Mesendoderm (in vitro differentiated cells): ENCODE results near the gene ADAMTSL2.
A peak's percentile ranks its signal among the peaks of the same experiment; 100 is the strongest.

Source experiments
- DNase-seq: peaks from one replicate; pipeline ENCODE4 v3.0.0; 2013
- H2AK5ac ChIP-seq: 2 replicates; pipeline ENCODE4 v1.6.1; 2013; ENCODE audit warnings: low read length, inconsistent platforms
- H2BK120ac ChIP-seq: 2 replicates; pipeline ENCODE4 v1.6.1; 2013; ENCODE audit warnings: low read depth, mild to moderate bottlenecking, low read length, moderate library complexity, mixed read lengths
- H2BK15ac ChIP-seq: replicated peaks from 2 replicates; pipeline ENCODE4 v1.6.1; 2013; ENCODE audit warnings: low read depth, mild to moderate bottlenecking, moderate library complexity
- H2BK5ac ChIP-seq: 2 replicates; pipeline ENCODE4 v1.6.1; 2013; ENCODE audit warnings: low read length, inconsistent platforms
- H3K18ac ChIP-seq: 2 replicates; pipeline ENCODE4 v1.6.1; 2013; ENCODE audit warnings: mild to moderate bottlenecking, low read length, mixed read lengths
- H3K23ac ChIP-seq: one replicate; pipeline ENCODE4 v1.6.1; 2013; ENCODE audit warnings: low read length
- H3K27ac ChIP-seq: 2 replicates; pipeline ENCODE4 v1.5.1; 2013; ENCODE audit warnings: low read depth, mild to moderate bottlenecking, inconsistent platforms, low read length, moderate library complexity
- H3K27me3 ChIP-seq: 2 replicates; pipeline ENCODE4 v1.6.1; 2013; ENCODE audit warnings: low read length, control low read depth, mild to moderate bottlenecking, inconsistent platforms; ENCODE audit not compliant: insufficient read depth, poor library complexity
- H3K36me3 ChIP-seq: 2 replicates; pipeline ENCODE4 v1.6.1; 2013; ENCODE audit warnings: low read length, inconsistent platforms; ENCODE audit not compliant: control insufficient read depth, insufficient read depth
- H3K4ac ChIP-seq: one replicate; pipeline ENCODE4 v1.6.1; 2013; ENCODE audit warnings: low read depth, mild to moderate bottlenecking, low read length, moderate library complexity
- H3K4me1 ChIP-seq: 2 replicates; pipeline ENCODE4 v1.6.1; 2013; ENCODE audit warnings: low read depth, low read length, inconsistent platforms; ENCODE audit not compliant: control insufficient read depth
- H3K4me2 ChIP-seq: 2 replicates; pipeline ENCODE4 v1.6.1; 2013; ENCODE audit warnings: low read length
- H3K4me3 ChIP-seq: 2 replicates; pipeline ENCODE4 v1.5.1; 2013; ENCODE audit warnings: mild to moderate bottlenecking, low read length
- H3K56ac ChIP-seq: one replicate; pipeline ENCODE4 v1.6.1; 2013; ENCODE audit warnings: low read length
- H3K79me1 ChIP-seq: 2 replicates; pipeline ENCODE4 v1.6.1; 2013; ENCODE audit warnings: low read length, inconsistent platforms
- H3K79me2 ChIP-seq: 2 replicates; pipeline ENCODE4 v1.6.1; 2013; ENCODE audit warnings: mild to moderate bottlenecking, low read length; ENCODE audit not compliant: control insufficient read depth, insufficient read depth
- H3K9ac ChIP-seq: 2 replicates; pipeline ENCODE4 v1.6.1; 2013; ENCODE audit warnings: low read length, inconsistent platforms
- H4K5ac ChIP-seq: one replicate; pipeline ENCODE4 v1.6.1; 2013; ENCODE audit warnings: low read length
- H4K8ac ChIP-seq: one replicate; pipeline ENCODE4 v1.6.1; 2013; ENCODE audit warnings: low read depth, mild to moderate bottlenecking, control low read depth, low read length, moderate library complexity
- WGBS: extraction: QIAGEN DNeasy Blood & Tissue Kit; methylation state at CpG from one replicate; pipeline ENCODE4 v1.1.7; 2013; ENCODE audit warnings: low lambda C conversion rate, missing lambda C conversion rate; ENCODE audit not compliant: insufficient coverage; ENCODE audit errors: extremely low coverage; 5-methylcytosine and 5-hydroxymethylcytosine counted together

ADAMTSL2 gene

DNA sequence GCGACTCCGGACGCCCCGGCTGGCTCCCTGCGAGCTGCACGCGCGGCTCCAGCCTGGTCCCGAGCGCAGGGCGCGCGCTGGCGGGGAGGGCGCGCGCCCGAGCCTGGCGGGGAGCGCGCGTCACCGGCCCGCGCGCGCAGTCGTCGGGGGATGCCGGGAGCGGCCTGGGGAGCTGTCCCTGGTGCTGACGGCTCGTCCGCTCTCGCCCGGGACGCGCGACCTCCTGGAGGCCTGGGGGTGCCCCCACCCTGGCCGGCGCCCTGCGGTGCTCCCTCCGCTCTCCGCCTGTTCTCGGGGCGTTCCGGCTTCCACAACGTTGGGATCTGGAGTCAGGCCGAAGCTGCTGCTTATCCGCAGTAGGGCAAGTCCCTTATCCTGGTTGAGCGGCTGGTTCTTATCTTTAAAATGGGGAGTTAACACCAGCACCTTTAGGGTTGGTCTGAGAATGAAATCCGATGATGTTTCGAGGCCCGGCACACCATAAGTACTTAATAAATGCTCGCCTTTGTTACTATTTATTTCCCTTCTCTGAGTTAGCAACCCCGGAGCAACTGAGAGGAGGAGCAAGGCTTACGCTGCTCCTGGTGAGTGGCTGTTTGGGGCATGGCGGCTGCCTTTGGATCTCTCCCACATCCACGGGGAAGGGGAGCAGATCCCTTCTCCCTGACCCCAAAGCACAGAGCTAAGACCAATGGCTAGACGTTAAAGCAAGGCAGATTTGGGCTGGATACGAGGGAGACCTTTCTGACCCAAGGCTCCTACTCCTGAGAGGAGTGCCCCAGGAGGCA is 75.0 kb downstream of the ADAMTSL2 start, which contains the start of gene FAM163B:
Gene FAM163B (minus strand): TSS at position 79 of the 788 bp plus-strand sequence. CDS start 29,166 bp downstream, outside the sequence.
- Histone ChIP-seq H3K27ac (no peak within 1 kb of the TSS), H3K4me3 (no peak within 1 kb of the TSS), H3K4me1 (no peaks in the 10 kb centered on the region), H2BK120ac (no peak within 1 kb of the TSS), H3K27me3 (peaks cover 4% of the 10 kb centered on the region), H3K79me2 (no peaks in the 10 kb centered on the region), H2BK5ac (no peak within 1 kb of the TSS), H3K18ac (no peak within 1 kb of the TSS), H3K23ac (no peak within 1 kb of the TSS), H4K8ac (no peak within 1 kb of the TSS), H3K36me3 (no peaks in the 10 kb centered on the region), H4K5ac (no peak within 1 kb of the TSS), H3K4ac (no peak within 1 kb of the TSS), H2BK15ac (no peak within 1 kb of the TSS), H3K4me2 (peak within 1 kb of the TSS; percentile 39), H3K56ac (no peak within 1 kb of the TSS), H3K79me1 (no peaks in the 10 kb centered on the region), H2AK5ac (no peak within 1 kb of the TSS), H3K9ac (peak within 1 kb of the TSS; percentile 18)
- no CpG with 5 or more reads among the region's 61 CpGs for WGBS
- peak; percentile 67 for DNase-seq

DNA sequence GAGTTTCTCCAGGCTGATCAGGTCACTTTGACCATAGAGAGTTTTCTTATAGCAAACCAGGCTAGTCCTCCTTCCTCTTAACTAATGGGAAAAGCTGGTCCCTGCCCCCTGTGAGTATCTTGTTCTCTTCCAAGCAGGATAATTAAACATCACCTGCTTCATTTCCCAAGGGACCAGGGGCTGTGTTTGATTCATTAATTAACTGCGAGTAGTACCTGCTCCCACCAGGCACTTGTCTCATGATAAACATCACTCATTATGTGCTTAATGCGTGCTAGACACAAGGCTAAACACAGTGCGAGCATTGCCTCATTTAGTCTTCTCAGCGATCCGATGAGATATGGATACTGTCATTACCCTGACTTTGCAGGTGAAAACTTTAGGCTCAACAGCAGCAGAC is 76.3 kb downstream of the ADAMTSL2 start:
- Histone ChIP-seq H3K79me2 (no peaks in the 10 kb centered on the region), H3K18ac (no peak overlapping the region), H3K4me1 (no peaks in the 10 kb centered on the region), H3K4me2 (no peak overlapping the region), H3K36me3 (no peaks in the 10 kb centered on the region), H2AK5ac (no peak overlapping the region), H4K5ac (no peak overlapping the region), H3K56ac (no peak overlapping the region), H3K23ac (no peak overlapping the region), H3K79me1 (no peaks in the 10 kb centered on the region), H2BK120ac (no peak overlapping the region), H2BK5ac (no peak overlapping the region), H3K27ac (no peak overlapping the region), H3K27me3 (peaks cover 4% of the 10 kb centered on the region), H3K4me3 (no peak overlapping the region), H3K4ac (no peak overlapping the region), H2BK15ac (no peak overlapping the region), H3K9ac (no peak overlapping the region), H4K8ac (no peak overlapping the region)
- WGBS, result no CpG with 5 or more reads among the region's 5 CpGs
- no peak for DNase-seq

DNA sequence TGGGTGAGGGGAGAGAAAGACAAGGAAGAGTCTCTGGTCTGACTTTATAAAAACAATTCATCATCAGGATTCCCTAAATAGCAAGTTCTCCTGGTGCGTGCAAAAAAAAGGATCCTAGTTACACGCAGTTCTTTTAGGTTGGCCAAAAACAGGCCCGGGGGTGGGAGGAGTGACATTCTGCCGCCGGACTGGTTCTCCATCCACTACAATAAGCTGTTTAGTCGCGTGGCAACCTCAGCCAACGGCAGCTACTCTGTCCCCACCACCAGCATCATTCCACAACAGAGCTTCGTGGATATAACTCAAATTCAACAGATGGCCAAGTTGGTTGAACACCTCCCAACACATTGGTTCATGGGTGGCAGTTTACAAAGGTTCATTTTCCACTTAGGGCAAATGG is 77.5 kb downstream of the ADAMTSL2 start:
- no peak for DNase-seq
- Histone ChIP-seq H3K9ac (no peak overlapping the region), H4K5ac (no peak overlapping the region), H3K79me1 (no peaks in the 10 kb centered on the region), H3K36me3 (no peaks in the 10 kb centered on the region), H3K56ac (no peak overlapping the region), H3K27ac (no peak overlapping the region), H3K4ac (no peak overlapping the region), H2BK5ac (no peak overlapping the region), H3K4me3 (no peak overlapping the region), H3K4me1 (no peaks in the 10 kb centered on the region), H3K79me2 (no peaks in the 10 kb centered on the region), H3K18ac (no peak overlapping the region), H3K4me2 (no peak overlapping the region), H3K27me3 (peaks cover 4% of the 10 kb centered on the region), H2BK15ac (no peak overlapping the region), H3K23ac (no peak overlapping the region), H4K8ac (no peak overlapping the region), H2BK120ac (no peak overlapping the region), H2AK5ac (no peak overlapping the region)
- WGBS, result no CpG with 5 or more reads among the region's 9 CpGs

DNA sequence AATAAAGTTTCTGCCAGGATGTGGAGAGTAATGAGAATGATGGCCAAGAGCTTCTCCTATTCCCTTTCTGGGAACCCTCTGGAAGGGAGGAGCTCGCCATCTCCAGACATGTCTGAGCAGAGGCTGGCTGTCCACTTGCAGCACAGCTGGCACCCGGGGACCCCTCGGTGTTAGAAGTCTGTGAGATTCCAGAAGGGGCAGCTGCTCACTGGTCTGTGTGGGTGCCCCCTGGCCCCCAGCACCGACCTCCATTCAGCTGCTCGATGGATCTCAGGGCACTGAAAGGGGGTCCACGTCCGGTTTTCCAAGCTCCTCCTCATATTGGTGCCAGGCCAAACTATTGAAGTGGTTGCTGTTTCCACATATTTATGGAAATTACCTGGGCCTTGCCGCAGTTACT is 78.3 kb downstream of the ADAMTSL2 start:
- H2BK5ac ChIP-seq, result no peak overlapping the region
- no peak overlapping the region for H3K27ac ChIP-seq
- H3K79me1 ChIP-seq, result no peaks in the 10 kb centered on the region
- H4K5ac ChIP-seq, result no peak overlapping the region
- WGBS, result no CpG with 5 or more reads among the region's 8 CpGs
- DNase-seq, result no peak
- H2BK120ac ChIP-seq, result no peak overlapping the region
- no peaks in the 10 kb centered on the region for H3K4me1 ChIP-seq
- no peak overlapping the region for H3K4me3 ChIP-seq
- no peak overlapping the region for H2BK15ac ChIP-seq
- no peak overlapping the region for H3K4me2 ChIP-seq
- no peak overlapping the region for H3K23ac ChIP-seq
- H3K79me2 ChIP-seq, result no peaks in the 10 kb centered on the region
- H3K18ac ChIP-seq, result no peak overlapping the region
- no peak overlapping the region for H3K56ac ChIP-seq
- H4K8ac ChIP-seq, result no peak overlapping the region
- H3K27me3 ChIP-seq, result peaks cover 4% of the 10 kb centered on the region
- no peak overlapping the region for H3K9ac ChIP-seq
- H3K4ac ChIP-seq, result no peak overlapping the region
- no peaks in the 10 kb centered on the region for H3K36me3 ChIP-seq
- H2AK5ac ChIP-seq, result no peak overlapping the region

DNA sequence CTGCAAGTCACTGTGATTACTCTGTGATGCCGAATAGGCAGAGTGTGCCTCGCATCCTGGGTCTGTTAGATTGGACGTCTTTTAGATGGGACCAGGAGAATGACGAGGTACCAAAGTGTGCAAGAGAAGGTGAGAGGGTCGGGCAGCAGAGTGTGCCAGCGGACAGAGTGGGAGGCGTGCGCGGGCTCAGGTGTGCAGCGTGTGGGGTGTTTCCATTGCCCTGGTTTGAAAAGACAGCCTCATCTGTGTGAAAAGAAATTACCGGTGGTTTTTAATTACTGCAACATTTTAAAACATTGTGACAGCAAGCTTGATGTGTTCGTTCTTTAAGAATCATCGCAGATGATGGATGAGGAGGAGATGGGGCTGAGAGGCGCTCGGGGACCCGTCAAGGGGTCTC is 78.9 kb downstream of the ADAMTSL2 start:
- H3K18ac ChIP-seq, result no peak overlapping the region
- H3K4me3 ChIP-seq, result no peak overlapping the region
- no peak overlapping the region for H3K4me2 ChIP-seq
- no peak overlapping the region for H4K8ac ChIP-seq
- no peak overlapping the region for H3K23ac ChIP-seq
- no peaks in the 10 kb centered on the region for H3K4me1 ChIP-seq
- H3K27ac ChIP-seq, result no peak overlapping the region
- H3K79me1 ChIP-seq, result no peaks in the 10 kb centered on the region
- no peak overlapping the region for H2BK5ac ChIP-seq
- H3K9ac ChIP-seq, result no peak overlapping the region
- no peak overlapping the region for H4K5ac ChIP-seq
- no peak overlapping the region for H3K56ac ChIP-seq
- H3K4ac ChIP-seq, result no peak overlapping the region
- H3K79me2 ChIP-seq, result no peaks in the 10 kb centered on the region
- H3K36me3 ChIP-seq, result no peaks in the 10 kb centered on the region
- no peak for DNase-seq
- H2AK5ac ChIP-seq, result no peak overlapping the region
- no CpG with 5 or more reads among the region's 16 CpGs for WGBS
- H3K27me3 ChIP-seq, result peaks cover 4% of the 10 kb centered on the region
- no peak overlapping the region for H2BK120ac ChIP-seq
- H2BK15ac ChIP-seq, result no peak overlapping the region

DNA sequence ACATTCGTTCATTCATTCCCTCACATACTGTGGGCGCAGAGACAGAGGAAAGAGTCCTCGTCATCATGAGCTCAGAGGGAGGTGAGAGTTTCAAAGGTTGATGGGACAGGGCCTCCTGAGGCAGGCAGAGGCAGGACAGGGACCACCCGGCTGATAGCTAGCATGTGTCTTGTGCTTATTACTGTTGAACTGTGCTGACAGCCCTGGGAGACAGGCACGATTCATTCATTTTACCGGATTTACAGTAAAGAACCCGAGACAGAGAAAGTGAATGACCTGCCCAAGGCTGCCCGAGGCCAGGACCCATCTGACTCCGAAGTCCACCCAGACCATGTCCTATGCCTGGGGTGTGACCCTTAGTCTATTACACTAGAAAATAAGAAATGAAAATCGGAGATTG is 79.6 kb downstream of the ADAMTSL2 start:
- H3K18ac ChIP-seq, result no peak overlapping the region
- WGBS, result no CpG with 5 or more reads among the region's 10 CpGs
- no peak for DNase-seq
- no peak overlapping the region for H3K56ac ChIP-seq
- H2BK5ac ChIP-seq, result no peak overlapping the region
- H2BK15ac ChIP-seq, result no peak overlapping the region
- no peak overlapping the region for H3K4ac ChIP-seq
- H3K4me2 ChIP-seq, result no peak overlapping the region
- no peak overlapping the region for H2AK5ac ChIP-seq
- no peak overlapping the region for H4K8ac ChIP-seq
- H4K5ac ChIP-seq, result no peak overlapping the region
- no peaks in the 10 kb centered on the region for H3K36me3 ChIP-seq
- H3K27me3 ChIP-seq, result no peaks in the 10 kb centered on the region
- no peak overlapping the region for H3K23ac ChIP-seq
- H3K27ac ChIP-seq, result no peak overlapping the region
- no peak overlapping the region for H3K9ac ChIP-seq
- no peak overlapping the region for H3K4me3 ChIP-seq
- no peak overlapping the region for H2BK120ac ChIP-seq
- no peaks in the 10 kb centered on the region for H3K4me1 ChIP-seq
- no peaks in the 10 kb centered on the region for H3K79me2 ChIP-seq
- H3K79me1 ChIP-seq, result no peaks in the 10 kb centered on the region
